Panc1 (cell line): ENCODE measurements around the gene IPO13. TPM values are rescaled to one million over a fixed set of nuclear protein-coding genes. Genes with fewer than 3 reads are reported as not detected.

Source experiments
- ATAC-seq: fragments of 200-7000 bp; cut with Tn5 transposase; 2 replicates; pipeline ENCODE4 v1.9.1; 2020; ENCODE audit warnings: mild to moderate bottlenecking, moderate library complexity
- BruUV-seq: library from RNA; stranded (reverse); fragments of 400-500 nt; replicated peaks from 2 replicates; lab custom pipeline; 2021; lab: Mats Ljungman, UMichigan
- CTCF ChIA-PET: fragments of 300-600 bp; sonication (Branson Sonifier 250); formaldehyde crosslinking; loops from one replicate; lab custom pipeline; 2022; ENCODE audit warnings: antibody characterized with exemption; lab: Charles Lee
- POLR2A ChIA-PET: fragments of 300-600 bp; sonication (Branson Sonifier 250); formaldehyde crosslinking; loops from one replicate; lab custom pipeline; 2022; ENCODE audit warnings: antibody characterized with exemption; lab: Charles Lee
- DNase-seq: peaks from one replicate; pipeline ENCODE4 v3.0.0-alpha.2; 2010; ENCODE audit warnings: low read depth, low spot score
- H3K27ac ChIP-seq: 2 replicates; pipeline ENCODE4 v1.5.1; 2011; ENCODE audit warnings: mild to moderate bottlenecking, low read length, inconsistent platforms
- H3K27me3 ChIP-seq: fragments of 200-500 bp; sonication (Bioruptor generic); 2 replicates; pipeline ENCODE4 v1.6.0; 2014; ENCODE audit warnings: low read length, inconsistent platforms; ENCODE audit not compliant: control insufficient read depth, insufficient read depth
- H3K36me3 ChIP-seq: fragments of 200-500 bp; sonication (Bioruptor generic); 2 replicates; pipeline ENCODE4 v1.5.1; 2014; ENCODE audit warnings: inconsistent platforms, mild to moderate bottlenecking, low read length, moderate library complexity; ENCODE audit not compliant: control insufficient read depth, insufficient read depth
- H3K4me1 ChIP-seq: 2 replicates; pipeline ENCODE4 v1.5.1; 2011; ENCODE audit warnings: inconsistent platforms, mild to moderate bottlenecking, low read length, moderate library complexity; ENCODE audit not compliant: control insufficient read depth, insufficient read depth
- H3K4me3 ChIP-seq, 2 experiments: 2 replicates each; pipeline ENCODE4 v1.5.1; 2011 to 2012; ENCODE audit warnings: low read depth in 2 of 2, low read length in 2 of 2, mild to moderate bottlenecking in 2 of 2, inconsistent platforms in 1 of 2, moderate library complexity in 1 of 2
- H3K9me3 ChIP-seq: fragments of 200-500 bp; sonication (Bioruptor generic); 2 replicates; pipeline ENCODE4 v1.5.1; 2014; ENCODE audit warnings: low read depth, mild to moderate bottlenecking, inconsistent platforms, low read length, moderate library complexity; ENCODE audit not compliant: control insufficient read depth, insufficient read depth
- CTCF ChIP-seq: fragments of 450-650 bp; IDR thresholded peaks from 2 replicates; pipeline ENCODE4 v1.5.1; 2017; ENCODE audit warnings: mild to moderate bottlenecking
- POLR2AphosphoS5 ChIP-seq: IDR thresholded peaks from 2 replicates; pipeline ENCODE4 v1.6.1; 2012; ENCODE audit warnings: mild to moderate bottlenecking, low read depth, low read length, moderate library complexity
- SIN3A ChIP-seq: IDR thresholded peaks from 2 replicates; pipeline ENCODE4 v1.6.1; 2012; ENCODE audit warnings: low read depth, mild to moderate bottlenecking, low read length, moderate library complexity, borderline replicate concordance; ENCODE audit not compliant: insufficient read depth
- TCF7L2 ChIP-seq: IDR thresholded peaks from 2 replicates; pipeline ENCODE4 v1.6.1; 2011; ENCODE audit warnings: mild to moderate bottlenecking, low read depth, low read length, inconsistent platforms
- in situ Hi-C: cut with HindIII; loops from 2 replicates; pipeline ENCODE4 v1.10.0; 2016; ENCODE audit warnings: low sequenced_read_pairs, low pct_unique_long_range_greater_than_20kb
- intact Hi-C: fragments of 100-400 bp; cut with micrococcal nuclease; formaldehyde crosslinking; loops from one replicate; pipeline ENCODE4 v1.10.0; 2022; ENCODE audit not compliant: unreplicated experiment
- total RNA-seq: library from RNA; stranded (reverse); gene quantifications from one replicate; pipeline ENCODE4 v1.2.1, GENCODE V29; 2021; ENCODE audit not compliant: unreplicated experiment
- TF ChIP-seq, protein P1 (sequence below), 2 experiments: IDR thresholded peaks; 2 replicates each; pipeline ENCODE4 v1.6.1; 2011 to 2012; ENCODE audit warnings: low read depth in 2 of 2, control low read depth in 1 of 2, low read length in 1 of 2, mild to moderate bottlenecking in 1 of 2, moderate library complexity in 1 of 2; ENCODE audit not compliant: insufficient read depth in 1 of 2

The IPO13 gene
- total RNA-seq, 1 experiment from 2014 or later: 40.0 TPM

DNA sequence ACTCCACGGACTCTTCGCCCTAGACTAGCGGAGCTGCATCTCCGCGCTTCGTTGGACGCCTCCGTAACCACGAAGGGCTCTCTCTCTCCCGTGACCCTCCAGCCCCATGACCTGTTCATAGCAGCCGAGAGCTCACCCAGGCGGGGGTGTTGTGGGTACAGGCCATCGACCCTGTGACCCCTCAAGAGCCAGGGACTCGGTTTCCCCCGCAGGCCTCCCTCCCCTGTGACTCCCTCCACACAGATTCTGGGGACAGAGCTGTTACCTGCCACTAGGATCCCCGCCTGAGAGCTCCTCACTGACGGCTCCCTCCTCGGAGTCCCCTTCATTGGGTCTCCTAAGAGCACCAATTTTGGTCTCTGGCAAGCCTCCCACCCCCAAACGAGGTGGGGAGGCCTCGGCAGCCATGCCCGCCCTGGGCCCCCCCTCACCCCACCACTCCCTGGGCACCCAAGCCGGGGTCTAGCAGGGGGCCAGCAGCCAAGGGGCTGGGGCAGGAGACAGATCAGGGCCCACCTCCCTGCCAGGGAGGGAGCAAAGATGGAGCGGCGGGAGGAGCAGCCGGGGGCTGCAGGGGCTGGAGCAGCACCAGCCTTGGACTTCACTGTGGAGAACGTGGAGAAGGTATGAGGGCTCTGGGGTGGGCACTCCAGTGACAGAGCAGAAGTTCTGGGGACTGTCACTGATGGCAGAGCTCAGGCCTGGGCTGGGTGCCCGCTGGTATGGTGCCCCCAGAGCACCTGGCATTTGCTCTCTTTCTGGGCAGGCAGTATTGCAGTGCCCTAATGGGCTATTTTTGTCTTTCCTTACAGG is 517 bp downstream of the IPO13 start:
- intact Hi-C loops: no loop called here
- in situ Hi-C loops: loop anchor here (25.0 kb wide), 1 partner anchor 185 kb away; no protein-coding TSS in a partner anchor
- peak; percentile 43 for ATAC-seq
- DNase-seq: no peak
- TSS peak; percentile 70 for BruUV-seq
- Histone ChIP-seq H3K36me3 (peaks cover 4% of the 10 kb centered on the region; the same call in 1 of the 2 replicates), H3K27me3 (no peaks in the 10 kb centered on the region), H3K4me3 (peak overlapping the region; percentile 79 to 88), H3K27ac (peak overlapping the region; percentile 96), H3K4me1 (peaks cover 16% of the 10 kb centered on the region), H3K9me3 (no peaks in the 10 kb centered on the region)
- TF ChIP-seq POLR2AphosphoS5 (no peak), CTCF (no peak), TCF7L2 (no peak), SIN3A (no peak)
- TF ChIP-seq, protein P1, sequence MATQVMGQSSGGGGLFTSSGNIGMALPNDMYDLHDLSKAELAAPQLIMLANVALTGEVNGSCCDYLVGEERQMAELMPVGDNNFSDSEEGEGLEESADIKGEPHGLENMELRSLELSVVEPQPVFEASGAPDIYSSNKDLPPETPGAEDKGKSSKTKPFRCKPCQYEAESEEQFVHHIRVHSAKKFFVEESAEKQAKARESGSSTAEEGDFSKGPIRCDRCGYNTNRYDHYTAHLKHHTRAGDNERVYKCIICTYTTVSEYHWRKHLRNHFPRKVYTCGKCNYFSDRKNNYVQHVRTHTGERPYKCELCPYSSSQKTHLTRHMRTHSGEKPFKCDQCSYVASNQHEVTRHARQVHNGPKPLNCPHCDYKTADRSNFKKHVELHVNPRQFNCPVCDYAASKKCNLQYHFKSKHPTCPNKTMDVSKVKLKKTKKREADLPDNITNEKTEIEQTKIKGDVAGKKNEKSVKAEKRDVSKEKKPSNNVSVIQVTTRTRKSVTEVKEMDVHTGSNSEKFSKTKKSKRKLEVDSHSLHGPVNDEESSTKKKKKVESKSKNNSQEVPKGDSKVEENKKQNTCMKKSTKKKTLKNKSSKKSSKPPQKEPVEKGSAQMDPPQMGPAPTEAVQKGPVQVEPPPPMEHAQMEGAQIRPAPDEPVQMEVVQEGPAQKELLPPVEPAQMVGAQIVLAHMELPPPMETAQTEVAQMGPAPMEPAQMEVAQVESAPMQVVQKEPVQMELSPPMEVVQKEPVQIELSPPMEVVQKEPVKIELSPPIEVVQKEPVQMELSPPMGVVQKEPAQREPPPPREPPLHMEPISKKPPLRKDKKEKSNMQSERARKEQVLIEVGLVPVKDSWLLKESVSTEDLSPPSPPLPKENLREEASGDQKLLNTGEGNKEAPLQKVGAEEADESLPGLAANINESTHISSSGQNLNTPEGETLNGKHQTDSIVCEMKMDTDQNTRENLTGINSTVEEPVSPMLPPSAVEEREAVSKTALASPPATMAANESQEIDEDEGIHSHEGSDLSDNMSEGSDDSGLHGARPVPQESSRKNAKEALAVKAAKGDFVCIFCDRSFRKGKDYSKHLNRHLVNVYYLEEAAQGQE (IDR thresholded peaks at IDR 0.05; ENCODE audit: insufficient read depth in 1 of 2, low read depth in 2 of 2, low read length in 1 of 2): no peak
- CTCF ChIA-PET: interaction anchor here (2.2 kb wide), 1 partner anchor 184 kb away, joined by 10 read pairs; no protein-coding TSS in a partner anchor
- POLR2A ChIA-PET: no interaction called here

DNA sequence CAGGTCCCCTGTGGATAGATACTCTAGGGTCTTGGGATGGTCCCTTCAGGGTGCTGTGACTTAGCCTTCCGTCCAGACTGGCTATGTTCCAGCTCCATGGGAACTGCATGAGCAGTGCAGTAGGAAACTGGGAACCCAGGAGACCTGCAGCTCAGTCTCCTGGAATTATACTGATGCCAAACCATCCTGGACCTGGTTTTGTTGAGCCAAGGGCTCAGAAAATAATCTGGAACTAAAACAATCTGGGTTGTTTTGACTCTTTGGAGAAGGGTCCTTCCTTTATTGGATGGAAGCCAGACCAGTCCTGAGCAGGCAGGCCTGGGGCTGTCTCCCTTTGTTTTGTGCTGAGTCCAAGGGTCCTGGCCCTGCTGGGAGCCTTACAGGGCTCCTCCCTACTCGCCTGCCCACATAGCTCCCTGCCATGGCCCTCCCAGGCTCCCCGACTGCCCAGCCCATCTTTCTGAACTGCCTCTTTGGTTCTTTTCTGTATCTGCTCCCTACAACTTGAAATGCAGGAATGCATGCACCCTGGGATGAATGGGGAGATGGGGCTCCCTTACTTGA is 1.2 kb downstream of the IPO13 start:
- H3K9me3 ChIP-seq: no peaks in the 10 kb centered on the region
- in situ Hi-C loops: loop anchor here (25.0 kb wide), 1 partner anchor 186 kb away; no protein-coding TSS in a partner anchor
- peak overlapping the region; percentile 96 for H3K27ac ChIP-seq
- no peaks in the 10 kb centered on the region for H3K27me3 ChIP-seq
- CTCF ChIA-PET: no interaction called here
- POLR2A ChIA-PET: no interaction called here
- H3K4me1 ChIP-seq: peaks cover 16% of the 10 kb centered on the region
- TF ChIP-seq TCF7L2 (no peak), POLR2AphosphoS5 (no peak), CTCF (no peak), SIN3A (no peak)
- TF ChIP-seq, protein P1 (IDR thresholded peaks at IDR 0.05; ENCODE audit: insufficient read depth in 1 of 2, low read depth in 2 of 2, low read length in 1 of 2): no peak
- peak overlapping the region; percentile 79 to 88 for H3K4me3 ChIP-seq
- ATAC-seq (no peak), DNase-seq (no peak)
- BruUV-seq: no TSS peak
- peaks cover 4% of the 10 kb centered on the region; the same call in 1 of the 2 replicates for H3K36me3 ChIP-seq
- intact Hi-C loops: no loop called here
